Measurements from ENCODE around the gene GEMIN5. TPM values are rescaled to one million over a fixed set of nuclear protein-coding genes. Genes with fewer than 3 reads are reported as not detected.
A peak's percentile ranks its signal among the peaks of the same experiment; 100 is the strongest.

GEMIN5 gene
- total and polyA plus RNA-seq, 2 of the 13 experiments (the other 11 are each of a cell fraction or from before 2014, with no cell fraction given) = 6.6 to 28.6 TPM

- TF ChIP-seq ZNF569 (CRISPR knock-in tag; IDR thresholded peaks at IDR 0.05; ENCODE audit: borderline replicate concordance) (no peak), CTCF (CRISPR knock-in tag; IDR thresholded peaks at IDR 0.05) (no peak), CAMTA2 (CRISPR knock-in tag; IDR thresholded peaks at IDR 0.05; ENCODE audit: borderline replicate concordance) (no peak), ZNF367 (CRISPR knock-in tag; IDR thresholded peaks at IDR 0.05; ENCODE audit: borderline replicate concordance) (no peak), ZNF563 (CRISPR knock-in tag; IDR thresholded peaks at IDR 0.05) (no peak), U2AF2 (IDR thresholded peaks at IDR 0.05; ENCODE audit: low read depth, low read length) (no peak), MEF2D (CRISPR knock-in tag; IDR thresholded peaks at IDR 0.05) (peak; percentile 49; the same call in 1 of the 2 replicates), PITX1 (CRISPR knock-in tag; IDR thresholded peaks at IDR 0.05) (0 out of 2 replicates have a peak, but pooled peaks have one; percentile 14), MAFF (IDR thresholded peaks at IDR 0.05; ENCODE audit: low read depth, low read length) (no peak), ZNF142 (CRISPR knock-in tag; IDR thresholded peaks at IDR 0.05) (no peak), ZNF550 (CRISPR knock-in tag; IDR thresholded peaks at IDR 0.05; ENCODE audit: borderline replicate concordance) (no peak), TCF7 (IDR thresholded peaks at IDR 0.05; ENCODE audit: low read depth) (no peak), SIN3B (IDR thresholded peaks at IDR 0.05; ENCODE audit: low read length) (no peak), TIGD3 (CRISPR knock-in tag; IDR thresholded peaks at IDR 0.05; ENCODE audit: borderline replicate concordance) (no peak), HNF1B (CRISPR knock-in tag; IDR thresholded peaks at IDR 0.05) (peak; percentile 70; the same call in 1 of the 2 replicates), ZBTB3 (CRISPR knock-in tag; IDR thresholded peaks at IDR 0.05; ENCODE audit: borderline replicate concordance, low read depth) (no peak), ISX (CRISPR knock-in tag; conservative IDR thresholded peaks at IDR 0.05) (no peak), HDAC2 (CRISPR knock-in tag; IDR thresholded peaks at IDR 0.05) (peak; percentile 71; the same call in 1 of the 2 replicates), MBNL3 (CRISPR knock-in tag; conservative IDR thresholded peaks at IDR 0.05) (no peak)
Measured at GRCh38 chr5:154860123-154860522, 77.9 kb downstream of the GEMIN5 start (continued).

Measured in HepG2 (cell line).